Measurements from ENCODE around the gene IL1RN. TPM values are rescaled to one million over a fixed set of nuclear protein-coding genes. Genes with fewer than 3 reads are reported as not detected.

IL1RN gene
- total and polyA plus RNA-seq, 2 of the 13 experiments (the other 11 are each of a cell fraction or from before 2014, with no cell fraction given), result 21.2 to 101 TPM

GRCh38 chr2:113181258-113182051, 54.1 kb downstream of the IL1RN start (continued):
- TF ChIP-seq PITX1 (CRISPR knock-in tag; IDR thresholded peaks at IDR 0.05) (peak; percentile 17; the same call in 1 of the 2 replicates), CHD2 (IDR thresholded peaks at IDR 0.05; ENCODE audit: low read depth, low read length) (no peak), BORCS8-MEF2B (CRISPR knock-in tag; IDR thresholded peaks at IDR 0.05) (no peak), ZNF580 (CRISPR knock-in tag; IDR thresholded peaks at IDR 0.05; ENCODE audit: borderline replicate concordance, low read depth) (no peak), NBN (conservative IDR thresholded peaks at IDR 0.05) (no peak), ZNF589 (CRISPR knock-in tag; conservative IDR thresholded peaks at IDR 0.05) (no peak), CEBPB (IDR thresholded peaks at IDR 0.05; ENCODE audit: borderline replicate concordance, low read depth, low read length) (0 out of 2 replicates have a peak, but pooled peaks have one; percentile 24), MXD3 (CRISPR knock-in tag; IDR thresholded peaks at IDR 0.05) (0 out of 2 replicates have a peak, but pooled peaks have one; percentile 18), ELF4 (CRISPR knock-in tag; IDR thresholded peaks at IDR 0.05; ENCODE audit: borderline replicate concordance) (no peak), IRX3 (CRISPR knock-in tag; IDR thresholded peaks at IDR 0.05; ENCODE audit: borderline replicate concordance, low read depth) (no peak), NRL (CRISPR knock-in tag; IDR thresholded peaks at IDR 0.05; ENCODE audit: borderline replicate concordance) (0 out of 2 replicates have a peak, but pooled peaks have one; percentile 35), TEAD3 (CRISPR knock-in tag; optimal IDR thresholded peaks at IDR 0.05; ENCODE audit: borderline replicate concordance) (peak; percentile 59), ZNF280B (CRISPR knock-in tag; IDR thresholded peaks at IDR 0.05; ENCODE audit: borderline replicate concordance) (no peak), ZNF710 (CRISPR knock-in tag; IDR thresholded peaks at IDR 0.05; ENCODE audit: borderline replicate concordance) (no peak), NCOA1 (CRISPR knock-in tag; IDR thresholded peaks at IDR 0.05) (no peak), ZFP91 (CRISPR knock-in tag; IDR thresholded peaks at IDR 0.05; ENCODE audit: borderline replicate concordance) (peak; percentile 43; the same call in 1 of the 2 replicates), CREB1 (IDR thresholded peaks at IDR 0.05) (no peak), CREB1 (CRISPR knock-in tag; IDR thresholded peaks at IDR 0.05) (no peak), ZNF572 (CRISPR knock-in tag; IDR thresholded peaks at IDR 0.05) (peak; percentile 54; the same call in 1 of the 2 replicates), ZC3H13 (CRISPR knock-in tag; IDR thresholded peaks at IDR 0.05) (no peak), ZNF883 (CRISPR knock-in tag; IDR thresholded peaks at IDR 0.05; ENCODE audit: not compliant biosample characterization) (no peak), GATAD1 (CRISPR knock-in tag; IDR thresholded peaks at IDR 0.05) (no peak)
